ENCODE data around the gene PANX3. TPM values are rescaled to one million over a fixed set of nuclear protein-coding genes. Genes with fewer than 3 reads are reported as not detected.
"Not testable (repeated sequence)": the region's sequence is repeated elsewhere in the genome, so short reads cannot be mapped to it uniquely, and the experiment has no call there.

PANX3 gene
- polyA plus RNA-seq (ENCODE audit: insufficient read length), result not detected

GRCh38 chr11:124611064-124611463 is at the start of gene PANX3:
Gene PANX3, plus strand, starts transcription at chr11:124611428. Its CDS starts 129 bp downstream, at chr11:124611557.
- no peak for DNase-seq

DNA sequence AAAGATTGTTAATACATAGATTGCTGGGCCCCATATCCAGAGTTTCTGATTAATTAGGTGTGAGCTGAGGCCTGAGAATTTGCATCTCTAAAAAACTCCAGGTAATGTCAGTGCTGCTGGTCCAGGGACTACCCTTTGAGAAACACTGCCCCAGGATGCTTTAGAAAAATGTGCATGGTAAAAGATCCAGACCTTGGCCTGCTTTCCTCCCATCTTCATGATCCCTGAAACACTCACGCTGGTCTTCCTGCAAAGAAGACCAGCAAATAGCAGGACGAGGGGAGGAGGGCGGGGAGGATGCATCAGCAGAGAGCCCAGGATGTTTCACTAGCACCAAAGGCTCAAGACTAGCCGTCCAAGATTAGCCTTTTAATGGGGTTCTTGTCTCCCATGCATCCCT is 41.5 kb upstream of the PANX3 start, which contains the start of gene OR8A1:
Gene OR8A1 (plus strand): TSS at position 301 of the 400 bp plus-strand sequence. CDS start 123 bp downstream, outside the sequence.
- DNase-seq, result no peak

DNA sequence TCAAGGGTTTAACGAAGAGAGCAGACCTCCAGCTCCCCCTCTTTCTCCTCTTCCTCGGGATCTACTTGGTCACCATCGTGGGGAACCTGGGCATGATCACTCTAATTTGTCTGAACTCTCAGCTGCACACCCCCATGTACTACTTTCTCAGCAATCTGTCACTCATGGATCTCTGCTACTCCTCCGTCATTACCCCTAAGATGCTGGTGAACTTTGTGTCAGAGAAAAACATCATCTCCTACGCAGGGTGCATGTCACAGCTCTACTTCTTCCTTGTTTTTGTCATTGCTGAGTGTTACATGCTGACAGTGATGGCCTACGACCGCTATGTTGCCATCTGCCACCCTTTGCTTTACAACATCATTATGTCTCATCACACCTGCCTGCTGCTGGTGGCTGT is 41.1 kb upstream of the PANX3 start:
- no peak for DNase-seq

DNA sequence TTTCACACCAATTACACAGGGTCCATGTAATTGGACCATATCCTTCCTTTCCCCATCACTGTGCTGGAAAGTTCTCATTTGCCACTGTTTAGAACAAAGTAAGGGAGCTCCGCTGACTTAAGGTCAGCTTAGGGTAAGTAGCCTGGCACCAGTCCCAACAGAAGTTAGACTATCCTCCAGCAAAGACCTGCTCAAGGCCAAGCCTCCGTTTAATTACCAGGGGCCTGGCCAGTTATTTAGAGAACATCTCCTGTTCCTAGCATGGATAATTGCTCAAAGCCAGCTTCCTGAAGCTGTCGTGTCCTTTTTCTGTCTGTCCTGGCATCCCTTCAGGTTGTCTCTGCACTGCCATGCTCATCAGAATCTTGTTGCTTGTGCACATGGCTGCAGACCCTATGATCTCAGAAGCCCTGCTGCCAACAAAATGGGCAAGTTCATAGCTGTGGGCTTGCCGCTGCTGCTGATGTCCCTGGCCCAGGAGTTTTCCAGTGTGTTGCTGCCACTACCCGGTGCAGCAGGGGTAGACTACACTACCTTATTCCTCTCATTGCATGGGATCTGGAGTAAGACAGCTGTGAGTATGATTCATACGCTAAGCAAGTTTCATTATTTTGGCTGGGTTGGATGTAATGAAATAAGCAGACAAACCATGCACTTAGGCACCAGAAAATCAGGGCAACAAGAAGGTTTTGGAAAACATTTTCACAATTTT is 33.4 kb upstream of the PANX3 start:
- DNase-seq, result peak; percentile 17

- DNase-seq, result no peak
Observed at GRCh38 chr11:124578761-124579160, 32.5 kb upstream of the PANX3 start.

GRCh38 chr11:124581817-124582216 is 29.4 kb upstream of the PANX3 start:
- DNase-seq, result no peak

GRCh38 chr11:124582565-124582964 is 28.7 kb upstream of the PANX3 start:
- DNase-seq, result no peak

DNA sequence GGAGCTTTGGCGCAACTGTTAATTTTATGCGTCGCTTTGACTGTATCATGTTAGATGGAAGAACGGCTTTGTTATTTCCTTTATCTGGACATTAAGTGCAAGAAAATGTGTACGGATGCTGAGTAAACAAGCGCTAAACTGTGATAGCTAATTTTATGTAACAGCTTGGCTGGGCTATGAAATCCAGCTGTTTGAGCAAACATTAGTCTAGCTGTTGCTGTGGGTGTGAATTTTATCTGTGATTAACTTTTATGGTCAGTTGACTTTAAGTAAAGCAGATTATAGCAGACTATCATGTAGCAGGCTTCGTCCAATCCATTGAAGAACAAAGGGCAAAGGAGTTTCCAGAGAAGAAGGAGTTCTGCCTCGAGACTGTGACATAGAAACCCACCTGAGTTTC is 27.4 kb upstream of the PANX3 start:
- DNase-seq, result no peak

- DNase-seq, result no peak
Observed at GRCh38 chr11:124584681-124585372, 26.4 kb upstream of the PANX3 start.

DNA sequence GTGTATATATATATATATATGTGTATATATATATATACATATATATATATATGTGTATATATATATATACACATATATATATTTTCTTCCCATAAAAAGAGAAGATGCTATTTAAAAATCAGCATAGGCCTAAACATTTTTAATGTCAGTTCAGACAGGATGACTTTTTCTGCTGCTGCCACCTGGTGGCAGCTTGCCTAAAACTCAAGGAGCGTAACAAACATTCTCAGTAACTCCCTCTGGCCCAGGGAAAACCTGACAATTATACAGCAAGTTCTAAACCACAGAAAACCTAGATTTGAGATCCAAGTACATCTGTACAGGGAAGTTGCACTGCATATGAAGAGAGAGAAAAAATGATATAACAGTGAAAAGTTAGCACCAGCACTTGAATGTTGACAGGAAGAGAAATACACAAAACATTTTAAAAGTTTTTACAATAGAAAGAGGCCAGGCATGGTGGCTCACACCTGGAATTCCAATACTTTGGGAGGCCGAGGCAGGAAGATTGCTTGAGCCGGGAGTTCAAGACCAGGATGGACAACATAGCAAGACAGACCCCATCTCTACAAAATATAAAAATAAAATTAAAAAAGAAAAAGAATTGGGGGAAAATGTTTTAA is 24.9 kb upstream of the PANX3 start:
- DNase-seq, result peak; percentile 68

GRCh38 chr11:124591430-124591829 is 19.8 kb upstream of the PANX3 start:
- no peak for DNase-seq

GRCh38 chr11:124592627-124593026 is 18.6 kb upstream of the PANX3 start:
- no peak for DNase-seq

DNA sequence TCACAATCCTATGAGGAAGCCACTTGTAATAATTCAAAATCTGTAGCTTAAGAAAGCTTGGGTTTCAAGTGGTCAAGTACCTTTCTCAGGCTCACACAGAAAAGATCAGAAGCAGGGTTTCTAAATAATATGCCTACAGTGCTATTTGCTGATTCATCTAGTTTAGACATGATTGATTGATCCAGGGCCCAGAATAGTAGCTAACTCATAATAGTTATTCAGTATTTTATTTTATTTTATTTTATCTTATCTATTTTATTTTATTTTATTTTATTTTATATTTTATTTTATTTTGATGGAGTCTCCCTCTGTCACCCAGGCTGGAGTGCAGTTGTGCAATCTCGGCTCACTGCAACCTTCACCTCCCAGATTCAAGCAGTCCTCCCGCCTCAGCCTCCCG is 15.9 kb upstream of the PANX3 start:
- no peak for DNase-seq

GRCh38 chr11:124597626-124598025 is 13.6 kb upstream of the PANX3 start:
- no peak for DNase-seq

DNA sequence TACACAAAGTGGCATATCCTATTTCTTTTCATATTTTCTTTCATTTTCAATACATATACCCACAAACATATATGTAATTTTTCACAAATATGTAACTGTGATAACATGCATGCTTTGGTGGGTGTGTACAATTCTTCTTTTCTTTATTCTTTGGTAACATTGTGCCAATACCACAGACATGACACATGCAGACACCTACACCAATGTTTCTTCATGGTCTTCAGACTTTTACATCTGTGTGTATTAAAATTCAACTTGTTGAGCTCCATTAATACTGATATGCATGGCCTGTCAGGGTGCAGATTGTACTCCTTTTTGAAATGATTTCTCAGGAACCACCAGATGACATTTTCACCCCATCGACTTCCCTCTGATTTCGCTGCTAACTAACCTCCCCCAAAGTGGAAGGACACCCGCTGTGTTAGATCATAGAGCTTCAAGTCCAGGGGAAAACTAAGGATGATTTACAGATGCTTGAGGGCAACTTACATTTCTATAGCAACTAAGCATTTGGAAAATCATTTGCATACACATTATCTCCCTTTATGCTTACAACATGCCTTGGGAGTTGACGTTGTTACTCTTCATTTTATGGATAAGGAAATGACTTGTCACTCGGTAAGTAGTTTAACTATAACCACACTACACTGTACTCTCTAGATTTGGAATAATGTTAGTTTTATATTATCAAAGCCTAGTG is 10.5 kb upstream of the PANX3 start:
- DNase-seq, result no peak

GRCh38 chr11:124602193-124602592 is 9.0 kb upstream of the PANX3 start:
- DNase-seq, result no peak

- DNase-seq, result not testable (repeated sequence)
Observed at GRCh38 chr11:124602723-124603122, 8.5 kb upstream of the PANX3 start.

- no peak for DNase-seq
Observed at GRCh38 chr11:124605719-124606118, 5.5 kb upstream of the PANX3 start.

DNA sequence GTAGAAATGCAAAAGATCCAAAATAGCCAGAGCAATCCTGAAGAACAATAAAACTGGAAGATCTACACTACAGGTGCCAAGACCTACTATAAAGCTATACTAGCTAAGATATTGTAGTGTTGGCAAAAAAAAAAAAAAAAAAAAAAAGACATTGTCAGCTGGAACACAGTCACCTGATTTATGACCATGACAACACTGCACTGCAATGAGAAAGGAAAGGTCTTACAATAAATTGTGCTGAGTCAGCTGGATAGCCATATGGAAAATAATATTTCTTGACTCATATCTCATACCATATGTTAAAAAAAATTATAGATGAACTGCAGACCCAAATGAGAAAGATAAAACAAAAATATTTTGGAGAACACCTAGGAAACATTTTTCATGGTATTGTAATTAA is 3.1 kb upstream of the PANX3 start:
- DNase-seq, result no peak

DNA sequence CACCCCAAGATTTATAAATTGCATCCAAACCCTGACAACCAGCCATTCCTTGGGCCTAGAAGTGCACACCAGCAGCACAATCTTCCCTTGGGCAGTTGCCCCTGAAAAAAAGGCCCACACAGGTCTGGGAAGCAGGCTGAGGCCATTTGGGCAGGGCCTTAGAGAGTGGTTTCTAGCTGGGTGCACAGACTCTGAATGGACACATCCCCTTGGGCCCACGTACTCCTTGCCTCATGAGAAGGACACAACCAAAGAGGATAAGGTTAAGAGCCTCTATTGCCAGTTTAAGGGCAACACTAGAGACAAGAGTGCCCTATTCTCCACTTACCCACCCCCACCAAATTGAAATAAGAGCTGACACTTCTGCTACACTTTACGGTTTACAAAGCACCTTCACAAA is 933 bp upstream of the PANX3 start:
- DNase-seq, result no peak

DNA sequence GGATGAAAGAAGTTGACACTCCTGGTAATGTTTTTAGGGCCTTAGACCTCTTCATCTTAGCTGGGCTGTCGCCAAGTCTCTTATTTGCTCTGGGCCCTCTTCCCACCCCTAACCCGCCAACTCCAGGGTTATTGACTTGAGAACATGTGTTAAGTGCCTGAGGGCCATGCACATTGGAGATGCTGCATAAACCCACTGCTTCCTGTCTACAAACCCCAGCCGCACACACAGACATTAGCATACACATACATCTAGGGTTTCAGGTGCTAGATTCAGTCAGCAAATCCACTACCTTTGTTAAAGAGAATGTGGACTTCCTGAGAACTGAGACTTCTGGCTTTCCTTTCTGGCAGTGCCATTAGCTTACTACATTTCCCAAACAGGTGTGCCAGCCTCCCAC is 817 bp downstream of the PANX3 start:
- DNase-seq, result no peak

GRCh38 chr11:124612567-124613246 is 1.5 kb downstream of the PANX3 start:
- peak; percentile 4 for DNase-seq

Data from hindlimb muscle (tissue), 1 donor.